Lower leg skin (tissue), 3 donors: Measurements from ENCODE around the gene CDK13.

Experiments used
- POLR2A ChIP-seq, 2 donors: fragments of 450-650 bp; IDR thresholded peaks; one replicate each; pipeline ENCODE4 v1.6.1; 2016 to 2017; ENCODE audit warnings: antibody characterized with exemption in 2 of 2, mild to moderate bottlenecking in 1 of 2, moderate library complexity in 1 of 2
- TF ChIP-seq, protein P1 (sequence below), 3 donors: fragments of 450-650 bp; IDR thresholded peaks; one replicate each; pipeline ENCODE4 v1.5.1; 2016; ENCODE audit warnings: antibody characterized with exemption in 3 of 3, mild to moderate bottlenecking in 3 of 3, moderate library complexity in 2 of 3

DNA sequence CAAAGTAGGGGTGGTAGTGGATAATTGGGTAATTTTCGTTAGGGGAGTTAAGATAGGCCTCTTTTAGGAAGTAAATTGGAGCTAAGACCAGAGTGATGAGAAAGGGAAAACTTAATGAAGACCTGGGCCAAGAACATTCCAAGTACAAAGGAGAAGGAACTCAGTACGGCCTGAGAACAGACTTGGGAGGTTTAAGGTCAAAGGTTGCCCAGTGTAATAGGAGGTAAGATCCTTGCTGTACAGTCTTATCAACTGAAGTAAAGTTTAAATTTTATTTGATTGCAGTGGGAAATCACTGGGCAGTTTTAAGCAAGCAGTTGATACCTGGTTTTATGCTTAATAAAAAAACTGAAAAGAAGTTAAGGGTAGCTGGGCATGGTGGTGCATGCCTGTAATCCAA, 108.0 kb downstream of the CDK13 start:
- TF ChIP-seq POLR2A (IDR thresholded peaks at IDR 0.05) = no peak
- TF ChIP-seq, protein P1, sequence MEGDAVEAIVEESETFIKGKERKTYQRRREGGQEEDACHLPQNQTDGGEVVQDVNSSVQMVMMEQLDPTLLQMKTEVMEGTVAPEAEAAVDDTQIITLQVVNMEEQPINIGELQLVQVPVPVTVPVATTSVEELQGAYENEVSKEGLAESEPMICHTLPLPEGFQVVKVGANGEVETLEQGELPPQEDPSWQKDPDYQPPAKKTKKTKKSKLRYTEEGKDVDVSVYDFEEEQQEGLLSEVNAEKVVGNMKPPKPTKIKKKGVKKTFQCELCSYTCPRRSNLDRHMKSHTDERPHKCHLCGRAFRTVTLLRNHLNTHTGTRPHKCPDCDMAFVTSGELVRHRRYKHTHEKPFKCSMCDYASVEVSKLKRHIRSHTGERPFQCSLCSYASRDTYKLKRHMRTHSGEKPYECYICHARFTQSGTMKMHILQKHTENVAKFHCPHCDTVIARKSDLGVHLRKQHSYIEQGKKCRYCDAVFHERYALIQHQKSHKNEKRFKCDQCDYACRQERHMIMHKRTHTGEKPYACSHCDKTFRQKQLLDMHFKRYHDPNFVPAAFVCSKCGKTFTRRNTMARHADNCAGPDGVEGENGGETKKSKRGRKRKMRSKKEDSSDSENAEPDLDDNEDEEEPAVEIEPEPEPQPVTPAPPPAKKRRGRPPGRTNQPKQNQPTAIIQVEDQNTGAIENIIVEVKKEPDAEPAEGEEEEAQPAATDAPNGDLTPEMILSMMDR (IDR thresholded peaks at IDR 0.05) = no peak
